GM03348 (cell line): ENCODE data around the gene CCDC169.

Experiments
- DNase-seq: peaks from one replicate; pipeline ENCODE4 v3.0.0; 2012; ENCODE audit warnings: low spot score

The CCDC169 gene

DNA sequence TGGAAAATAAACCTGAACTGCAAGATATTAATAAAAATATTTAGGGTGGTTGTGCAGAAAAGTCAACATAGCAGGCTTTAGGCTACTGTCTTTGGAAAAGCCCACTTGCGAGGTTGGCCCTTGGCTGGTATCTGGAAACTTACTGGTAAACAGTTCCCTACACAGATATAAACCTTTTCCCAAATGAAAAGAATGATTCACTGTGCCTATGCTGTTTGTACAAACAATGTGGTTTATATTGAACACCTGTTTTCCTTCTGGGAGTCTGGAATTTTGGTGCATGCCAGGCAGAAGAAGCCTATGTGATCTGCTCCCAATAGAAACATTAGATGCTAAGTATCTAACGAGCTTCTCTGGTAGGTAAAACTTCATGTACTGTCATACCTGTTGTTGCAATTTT, 53.5 kb downstream of the CCDC169 start:
- no peak for DNase-seq

GRCh38 chr13:36242761-36243160, 54.9 kb downstream of the CCDC169 start:
- no peak for DNase-seq

- no peak for DNase-seq
Measured at GRCh38 chr13:36231236-36231635, 66.4 kb downstream of the CCDC169 start.

DNA sequence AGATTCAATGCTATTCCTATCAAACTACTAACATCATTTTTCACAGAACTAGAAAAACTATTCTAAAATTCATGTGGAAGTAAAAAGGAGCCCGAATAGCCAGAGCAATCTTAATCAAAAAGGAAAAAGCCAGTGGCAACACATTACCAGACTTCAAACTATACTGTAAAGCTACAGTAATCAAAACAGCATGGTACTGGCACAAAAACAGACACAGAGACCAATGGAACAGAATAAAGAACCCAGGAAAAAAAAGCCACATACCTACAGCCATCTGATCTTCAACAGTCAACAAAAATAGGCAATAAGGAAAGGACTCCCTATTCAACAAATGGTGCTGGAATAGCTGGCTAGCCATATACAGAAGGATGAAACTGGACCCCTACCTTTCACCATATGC, 72.9 kb downstream of the CCDC169 start:
- DNase-seq: no peak

- DNase-seq: no peak
Measured at GRCh38 chr13:36219883-36220282, 77.7 kb downstream of the CCDC169 start.

- no peak for DNase-seq
Measured at GRCh38 chr13:36217456-36217855, 80.2 kb downstream of the CCDC169 start.

GRCh38 chr13:36214163-36214921, 83.3 kb downstream of the CCDC169 start, which contains the start of gene SOHLH2:
Gene SOHLH2, minus strand, starts transcription at chr13:36214556. Its CDS starts 30 bp downstream, at chr13:36214526.
- DNase-seq: no peak

DNA sequence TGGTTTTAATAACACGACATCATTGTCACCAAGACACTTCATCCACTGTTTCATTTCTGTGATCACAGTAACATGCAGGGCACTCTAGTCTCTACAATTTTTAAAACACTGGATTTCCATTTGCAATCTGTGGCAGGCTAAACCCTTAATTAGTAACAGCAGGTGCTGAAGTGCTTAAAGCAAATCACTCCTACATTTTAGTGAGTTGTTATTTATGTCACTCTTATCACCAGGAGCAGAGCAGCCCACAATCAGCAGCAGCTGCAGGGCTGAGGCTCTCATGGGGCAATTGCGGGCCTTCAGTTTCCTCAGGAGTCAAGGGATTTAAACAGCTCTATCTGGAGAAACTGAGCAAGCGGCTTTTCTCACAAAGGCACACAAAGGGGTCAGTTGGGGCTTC, 84.8 kb downstream of the CCDC169 start:
- no peak for DNase-seq

DNA sequence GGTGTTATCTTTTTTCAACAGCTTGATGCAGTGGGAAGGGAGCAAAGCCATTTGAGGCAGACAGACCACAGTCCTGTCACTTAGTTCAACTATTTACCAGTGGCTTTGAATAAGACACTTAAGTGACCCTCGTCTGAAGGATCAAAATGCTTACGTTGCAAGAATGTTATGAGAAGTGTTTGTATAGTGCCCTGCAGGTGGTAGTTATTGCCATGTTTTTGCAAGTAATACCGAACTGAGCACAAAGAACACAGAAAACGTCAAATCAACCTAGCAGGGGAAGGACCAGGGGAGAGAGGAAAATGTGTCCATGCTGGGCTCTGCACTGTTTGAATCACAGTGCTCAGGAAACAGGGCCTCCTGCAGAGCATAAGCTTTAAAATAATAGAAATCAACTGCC, 86.0 kb downstream of the CCDC169 start:
- DNase-seq: no peak

- DNase-seq: no peak
Measured at GRCh38 chr13:36210738-36211137, 86.9 kb downstream of the CCDC169 start.

DNA sequence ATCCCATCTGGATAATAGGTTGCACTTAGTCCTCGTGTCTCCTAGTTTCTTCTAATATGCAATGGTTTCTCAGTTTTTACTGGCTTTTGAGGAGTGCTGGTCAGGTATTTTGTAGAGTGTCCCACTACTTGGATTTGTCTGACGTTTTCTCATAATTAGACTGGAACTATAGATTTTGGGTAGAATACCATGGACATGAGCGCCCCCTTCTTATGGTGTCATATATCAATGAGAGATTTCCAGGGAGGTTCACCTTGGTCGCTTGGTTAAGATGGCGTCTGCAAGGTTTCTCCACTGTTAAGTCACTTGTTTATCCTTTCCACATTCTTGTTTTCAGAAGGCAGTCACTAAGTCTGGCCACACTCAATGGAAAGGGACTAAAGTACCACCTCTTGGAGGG, 89.9 kb downstream of the CCDC169 start:
- DNase-seq: no peak

DNA sequence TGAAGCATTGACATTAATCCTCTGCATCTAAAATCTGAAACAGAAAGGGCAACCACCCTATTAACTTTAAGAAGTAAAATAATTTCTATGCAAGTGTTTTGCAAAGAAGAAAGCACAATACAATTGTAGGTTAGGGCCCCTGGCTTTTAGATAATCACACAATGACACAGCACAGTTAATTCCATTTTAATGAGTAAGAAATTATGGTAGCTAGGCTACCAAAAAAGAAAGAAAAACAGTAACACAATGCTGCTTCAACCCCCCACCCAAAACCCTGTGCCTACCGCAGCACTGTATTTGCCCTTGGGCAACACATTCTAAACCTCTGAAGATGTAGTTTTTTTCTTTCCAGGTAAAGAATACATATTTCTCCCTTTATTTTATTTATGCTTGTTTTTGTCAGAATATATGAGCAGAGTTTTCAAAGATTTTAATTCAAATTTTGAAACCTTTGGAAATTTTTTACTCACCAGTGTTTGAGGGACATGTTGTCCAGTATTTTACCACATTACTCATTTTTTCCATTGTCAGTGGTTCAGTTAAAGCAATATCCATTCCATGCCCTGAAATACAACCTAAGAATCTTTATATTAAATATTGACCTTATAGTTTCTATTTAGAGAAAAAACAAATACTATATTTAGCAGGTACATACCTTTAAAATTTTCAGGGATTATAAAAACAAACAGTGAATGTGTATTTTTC, 104.3 kb downstream of the CCDC169 start:
- no peak for DNase-seq

DNA sequence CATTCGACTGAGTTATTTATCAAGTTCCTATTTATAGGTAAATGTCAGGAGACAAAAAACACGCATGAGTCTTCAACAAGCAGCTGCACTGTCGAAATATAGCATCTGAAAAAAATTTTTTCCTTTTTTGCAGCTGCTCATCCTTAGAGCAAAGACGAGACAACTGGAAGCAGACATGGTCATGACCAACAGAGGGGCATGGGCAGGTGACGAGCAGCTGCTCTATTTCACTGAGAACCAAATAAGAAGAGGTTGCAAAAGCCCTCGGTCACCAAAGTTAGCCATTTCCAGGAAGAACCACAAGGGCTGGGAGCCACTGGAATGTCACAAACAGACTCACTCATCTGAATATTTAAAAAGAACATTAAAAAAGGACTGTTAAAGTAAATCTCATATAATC, 105.4 kb downstream of the CCDC169 start:
- DNase-seq: no peak

- DNase-seq: no peak
Measured at GRCh38 chr13:36190771-36191170, 106.8 kb downstream of the CCDC169 start.

DNA sequence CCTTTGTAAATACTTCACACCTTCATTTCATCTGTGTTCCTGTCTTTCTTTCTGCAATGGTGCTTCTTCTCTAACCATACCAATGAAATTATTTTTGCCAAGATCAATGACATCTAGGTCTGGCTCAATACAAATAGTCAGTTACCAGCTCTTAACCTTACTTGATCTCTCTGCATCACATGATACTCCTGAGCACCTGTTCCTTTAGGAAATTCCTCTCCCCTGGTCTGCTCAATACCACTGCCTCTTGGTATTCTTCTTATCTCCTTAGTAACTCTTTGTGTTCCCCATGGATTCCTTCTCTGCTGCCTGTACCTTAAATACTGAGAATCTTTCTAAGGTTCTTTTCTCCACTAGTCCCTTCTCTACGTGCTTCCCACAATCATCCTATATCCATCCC, 109.2 kb downstream of the CCDC169 start:
- no peak for DNase-seq

GRCh38 chr13:36183901-36184300, 113.7 kb downstream of the CCDC169 start:
- no peak for DNase-seq
